WTC11 (cell line): ENCODE results near the gene TXNL4A.

Experiments used
- ATF2 ChIP-seq: sonication (generic); formaldehyde crosslinking; IDR thresholded peaks from 2 replicates; pipeline ENCODE4 v1.8.1; 2022; ENCODE audit warnings: low read depth, missing genetic modification reagents, borderline replicate concordance
- CREM ChIP-seq: sonication (generic); formaldehyde crosslinking; IDR thresholded peaks from 2 replicates; pipeline ENCODE4 v1.8.1; 2022; ENCODE audit warnings: mild to moderate bottlenecking, missing genetic modification reagents, moderate library complexity
- FOXJ3 ChIP-seq: sonication (generic); formaldehyde crosslinking; IDR thresholded peaks from 2 replicates; pipeline ENCODE4 v1.9.0; 2021; ENCODE audit warnings: missing genetic modification reagents, mild to moderate bottlenecking, borderline replicate concordance
- FOXK1 ChIP-seq: sonication (generic); formaldehyde crosslinking; IDR thresholded peaks from 2 replicates; pipeline ENCODE4 v1.8.0; 2022; ENCODE audit warnings: mild to moderate bottlenecking, moderate library complexity, missing genetic modification reagents
- TCF7 ChIP-seq: sonication (generic); formaldehyde crosslinking; IDR thresholded peaks from 2 replicates; pipeline ENCODE4 v1.8.0; 2022; ENCODE audit warnings: mild to moderate bottlenecking, low read depth, missing genetic modification reagents, moderate library complexity
- TP53 ChIP-seq: sonication (generic); formaldehyde crosslinking; IDR thresholded peaks from 2 replicates; pipeline ENCODE4 v1.8.1; 2023; ENCODE audit warnings: mild to moderate bottlenecking, missing genetic modification reagents
- USF2 ChIP-seq: sonication (generic); formaldehyde crosslinking; IDR thresholded peaks from 2 replicates; pipeline ENCODE4 v1.8.1; 2023; ENCODE audit warnings: mild to moderate bottlenecking, missing genetic modification reagents, moderate library complexity
- TF ChIP-seq, protein P1 (sequence below): fragments of 200-600 bp; IDR thresholded peaks from 2 replicates; pipeline ENCODE4 v1.8.0; 2022; ENCODE audit warnings: antibody characterized with exemption
- TF ChIP-seq, protein P2 (sequence below): sonication (generic); formaldehyde crosslinking; IDR thresholded peaks from 2 replicates; pipeline ENCODE4 v1.8.0; 2022; ENCODE audit warnings: mild to moderate bottlenecking, missing genetic modification reagents
- TF ChIP-seq, protein P3 (sequence below): sonication (generic); formaldehyde crosslinking; IDR thresholded peaks from 2 replicates; pipeline ENCODE4 v1.8.0; 2022; ENCODE audit warnings: mild to moderate bottlenecking, missing genetic modification reagents

DNA sequence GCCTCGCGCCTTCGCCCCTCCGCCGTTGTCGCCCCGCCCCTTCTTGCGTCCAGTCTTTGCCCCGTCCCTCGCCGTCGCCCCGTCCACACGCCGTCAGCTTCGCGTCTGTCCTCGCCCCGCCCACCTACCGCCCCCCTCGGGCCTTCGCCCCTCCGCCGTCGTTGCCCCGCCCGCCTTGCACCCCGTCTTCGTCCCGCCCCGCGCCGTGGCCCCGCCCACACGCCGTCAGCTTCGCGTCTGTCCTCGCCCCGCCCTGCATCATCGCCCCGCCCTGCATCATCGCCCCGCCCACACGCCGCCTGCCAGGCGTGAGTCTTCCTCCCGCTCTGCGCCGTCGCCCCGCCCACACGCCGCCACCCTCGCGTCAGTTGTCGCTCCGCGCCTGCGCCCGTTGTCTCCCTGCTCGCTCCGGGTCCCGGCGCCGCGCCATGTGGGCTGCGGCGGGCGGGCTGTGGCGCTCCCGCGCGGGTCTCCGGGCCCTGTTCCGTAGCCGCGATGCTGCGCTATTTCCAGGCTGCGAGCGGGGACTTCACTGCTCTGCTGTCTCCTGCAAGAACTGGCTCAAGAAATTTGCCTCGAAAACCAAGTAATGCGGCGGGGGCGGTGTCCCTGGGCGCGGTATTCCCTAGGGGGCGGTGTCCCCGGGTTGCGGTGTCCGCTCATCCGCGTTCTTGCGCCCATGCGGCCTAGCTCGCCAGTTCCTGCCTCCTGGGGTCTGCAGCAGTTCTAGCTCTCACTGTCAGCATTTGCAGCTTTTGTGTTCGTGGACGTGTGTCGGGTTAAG is 45.9 kb upstream of the TXNL4A start, which contains the start of gene RBFA:
- TF ChIP-seq, protein P1, sequence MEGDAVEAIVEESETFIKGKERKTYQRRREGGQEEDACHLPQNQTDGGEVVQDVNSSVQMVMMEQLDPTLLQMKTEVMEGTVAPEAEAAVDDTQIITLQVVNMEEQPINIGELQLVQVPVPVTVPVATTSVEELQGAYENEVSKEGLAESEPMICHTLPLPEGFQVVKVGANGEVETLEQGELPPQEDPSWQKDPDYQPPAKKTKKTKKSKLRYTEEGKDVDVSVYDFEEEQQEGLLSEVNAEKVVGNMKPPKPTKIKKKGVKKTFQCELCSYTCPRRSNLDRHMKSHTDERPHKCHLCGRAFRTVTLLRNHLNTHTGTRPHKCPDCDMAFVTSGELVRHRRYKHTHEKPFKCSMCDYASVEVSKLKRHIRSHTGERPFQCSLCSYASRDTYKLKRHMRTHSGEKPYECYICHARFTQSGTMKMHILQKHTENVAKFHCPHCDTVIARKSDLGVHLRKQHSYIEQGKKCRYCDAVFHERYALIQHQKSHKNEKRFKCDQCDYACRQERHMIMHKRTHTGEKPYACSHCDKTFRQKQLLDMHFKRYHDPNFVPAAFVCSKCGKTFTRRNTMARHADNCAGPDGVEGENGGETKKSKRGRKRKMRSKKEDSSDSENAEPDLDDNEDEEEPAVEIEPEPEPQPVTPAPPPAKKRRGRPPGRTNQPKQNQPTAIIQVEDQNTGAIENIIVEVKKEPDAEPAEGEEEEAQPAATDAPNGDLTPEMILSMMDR, result peak; percentile 37
- TF ChIP-seq FOXJ3 (CRISPR knock-in tag) (no peak), FOXK1 (CRISPR knock-in tag) (peak; percentile 60; the same call in 1 of the 2 replicates), CREM (CRISPR knock-in tag) (no peak), USF2 (CRISPR knock-in tag) (peak; percentile 51), TCF7 (CRISPR knock-in tag) (no peak), TP53 (CRISPR knock-in tag) (peak; percentile 53; the same call in 1 of the 2 replicates), ATF2 (CRISPR knock-in tag) (no peak)
- TF ChIP-seq, protein P2, sequence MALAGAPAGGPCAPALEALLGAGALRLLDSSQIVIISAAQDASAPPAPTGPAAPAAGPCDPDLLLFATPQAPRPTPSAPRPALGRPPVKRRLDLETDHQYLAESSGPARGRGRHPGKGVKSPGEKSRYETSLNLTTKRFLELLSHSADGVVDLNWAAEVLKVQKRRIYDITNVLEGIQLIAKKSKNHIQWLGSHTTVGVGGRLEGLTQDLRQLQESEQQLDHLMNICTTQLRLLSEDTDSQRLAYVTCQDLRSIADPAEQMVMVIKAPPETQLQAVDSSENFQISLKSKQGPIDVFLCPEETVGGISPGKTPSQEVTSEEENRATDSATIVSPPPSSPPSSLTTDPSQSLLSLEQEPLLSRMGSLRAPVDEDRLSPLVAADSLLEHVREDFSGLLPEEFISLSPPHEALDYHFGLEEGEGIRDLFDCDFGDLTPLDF (CRISPR knock-in tag), result no peak
- TF ChIP-seq, protein P3, sequence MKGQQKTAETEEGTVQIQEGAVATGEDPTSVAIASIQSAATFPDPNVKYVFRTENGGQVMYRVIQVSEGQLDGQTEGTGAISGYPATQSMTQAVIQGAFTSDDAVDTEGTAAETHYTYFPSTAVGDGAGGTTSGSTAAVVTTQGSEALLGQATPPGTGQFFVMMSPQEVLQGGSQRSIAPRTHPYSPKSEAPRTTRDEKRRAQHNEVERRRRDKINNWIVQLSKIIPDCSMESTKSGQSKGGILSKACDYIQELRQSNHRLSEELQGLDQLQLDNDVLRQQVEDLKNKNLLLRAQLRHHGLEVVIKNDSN (CRISPR knock-in tag), result peak; percentile 54; the same call in 1 of the 2 replicates
